Lower leg skin (tissue), 3 donors: ENCODE results near the gene ERGIC1.

Experiments used
- POLR2A ChIP-seq, 2 donors: fragments of 450-650 bp; IDR thresholded peaks; one replicate each; pipeline ENCODE4 v1.6.1; 2016 to 2017; ENCODE audit warnings: antibody characterized with exemption in 2 of 2, mild to moderate bottlenecking in 1 of 2, moderate library complexity in 1 of 2
- TF ChIP-seq, protein P1 (sequence below), 3 donors: fragments of 450-650 bp; IDR thresholded peaks; one replicate each; pipeline ENCODE4 v1.5.1; 2016; ENCODE audit warnings: antibody characterized with exemption in 3 of 3, mild to moderate bottlenecking in 3 of 3, moderate library complexity in 2 of 3

DNA sequence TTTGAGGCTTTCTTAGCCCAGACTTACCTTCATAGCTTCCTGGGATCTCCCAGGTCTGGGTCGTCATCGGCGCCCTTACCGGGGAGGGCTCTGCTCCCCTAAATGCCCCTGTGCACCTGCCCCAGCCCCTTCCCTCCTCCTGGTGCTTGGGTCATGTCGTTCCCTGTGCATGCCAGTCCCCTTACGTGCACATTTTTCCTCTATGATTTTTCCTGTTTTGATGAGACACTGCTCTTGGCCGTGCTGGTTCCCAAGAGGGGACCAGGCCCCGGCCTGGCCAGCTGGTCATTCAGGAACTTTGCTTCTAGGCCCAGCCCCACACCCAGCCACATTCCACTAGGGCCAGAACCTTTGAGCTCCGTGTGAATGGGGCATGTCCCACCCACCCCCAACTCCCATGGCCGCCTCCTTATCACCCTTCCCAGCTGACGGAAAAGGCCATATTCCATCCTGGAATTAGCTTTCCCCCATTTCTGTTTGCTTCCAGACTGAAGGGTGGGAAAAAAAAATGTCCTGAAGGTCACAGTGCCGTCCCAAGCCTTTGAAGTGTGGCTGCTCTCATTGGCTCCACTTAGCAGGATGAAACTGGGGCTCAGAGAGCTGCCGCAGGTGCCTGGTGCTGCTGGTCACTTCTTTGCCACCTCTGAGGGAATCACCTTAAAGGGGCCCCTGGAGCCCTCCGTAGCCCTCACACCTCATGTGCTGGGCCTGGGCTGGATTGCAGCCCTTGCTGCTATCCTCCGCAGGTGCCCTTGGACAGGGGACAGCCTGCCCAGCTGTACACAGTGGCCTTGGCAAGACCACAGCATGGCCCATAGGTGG is 25.1 kb downstream of the ERGIC1 start:
- TF ChIP-seq, protein P1, sequence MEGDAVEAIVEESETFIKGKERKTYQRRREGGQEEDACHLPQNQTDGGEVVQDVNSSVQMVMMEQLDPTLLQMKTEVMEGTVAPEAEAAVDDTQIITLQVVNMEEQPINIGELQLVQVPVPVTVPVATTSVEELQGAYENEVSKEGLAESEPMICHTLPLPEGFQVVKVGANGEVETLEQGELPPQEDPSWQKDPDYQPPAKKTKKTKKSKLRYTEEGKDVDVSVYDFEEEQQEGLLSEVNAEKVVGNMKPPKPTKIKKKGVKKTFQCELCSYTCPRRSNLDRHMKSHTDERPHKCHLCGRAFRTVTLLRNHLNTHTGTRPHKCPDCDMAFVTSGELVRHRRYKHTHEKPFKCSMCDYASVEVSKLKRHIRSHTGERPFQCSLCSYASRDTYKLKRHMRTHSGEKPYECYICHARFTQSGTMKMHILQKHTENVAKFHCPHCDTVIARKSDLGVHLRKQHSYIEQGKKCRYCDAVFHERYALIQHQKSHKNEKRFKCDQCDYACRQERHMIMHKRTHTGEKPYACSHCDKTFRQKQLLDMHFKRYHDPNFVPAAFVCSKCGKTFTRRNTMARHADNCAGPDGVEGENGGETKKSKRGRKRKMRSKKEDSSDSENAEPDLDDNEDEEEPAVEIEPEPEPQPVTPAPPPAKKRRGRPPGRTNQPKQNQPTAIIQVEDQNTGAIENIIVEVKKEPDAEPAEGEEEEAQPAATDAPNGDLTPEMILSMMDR (IDR thresholded peaks at IDR 0.05): no peak
- TF ChIP-seq POLR2A (IDR thresholded peaks at IDR 0.05): no peak
